Activated B cell treated with CpG ODN at 0.5 μM for 24 hours (primary cell): ENCODE measurements around the gene TSPEAR. TPM values are rescaled to one million over a fixed set of nuclear protein-coding genes. Genes with fewer than 3 reads are reported as not detected.

Experiments
- ATAC-seq: fragments of 200-7000 bp; cut with Tn5 transposase; one replicate; pipeline ENCODE4 v1.10.0; 2021; ENCODE audit warnings: low read depth, mild to moderate bottlenecking, moderate library complexity
- CTCF ChIA-PET: fragments of 350-600 bp; sonication (Branson Sonifier 250); formaldehyde crosslinking; loops from one replicate; lab custom pipeline; 2021; ENCODE audit warnings: antibody characterized with exemption; lab: Charles Lee
- POLR2A ChIA-PET: fragments of 350-600 bp; sonication (Branson Sonifier 250); formaldehyde crosslinking; loops from one replicate; lab custom pipeline; 2021; ENCODE audit warnings: antibody characterized with exemption; lab: Charles Lee
- DNase-seq: peaks from one replicate; pipeline ENCODE4 v3.0.0; 2022
- H3K27ac Mint-ChIP-seq: one replicate; pipeline ENCODE4 v1.8.0; 2020; ENCODE audit warnings: mixed read lengths
- H3K27me3 Mint-ChIP-seq: one replicate; pipeline ENCODE4 v1.8.0; 2021; ENCODE audit warnings: mixed read lengths
- H3K36me3 Mint-ChIP-seq: one replicate; pipeline ENCODE4 v1.8.0; 2021; ENCODE audit warnings: low read depth, mixed read lengths
- H3K4me1 Mint-ChIP-seq: one replicate; pipeline ENCODE4 v1.8.0; 2021; ENCODE audit warnings: mixed read lengths
- H3K4me3 Mint-ChIP-seq: one replicate; pipeline ENCODE4 v1.8.0; 2020; ENCODE audit warnings: mild to moderate bottlenecking, mixed read lengths
- H3K9me3 Mint-ChIP-seq: one replicate; pipeline ENCODE4 v1.8.0; 2020; ENCODE audit warnings: mixed read lengths
- CTCF ChIP-seq: fragments of 200-600 bp; IDR thresholded peaks from one replicate; pipeline ENCODE4 v1.8.0; 2022; ENCODE audit warnings: antibody characterized with exemption, mild to moderate bottlenecking
- intact Hi-C: fragments of 100-400 bp; cut with micrococcal nuclease; formaldehyde crosslinking; loops from one replicate; pipeline ENCODE4 v1.15.1; 2024
- total RNA-seq: library from RNA; stranded (reverse); gene quantifications from 2 replicates; pipeline ENCODE4 v1.2.3, GENCODE V29; 2022

Gene TSPEAR
- total RNA-seq, 1 donor from 2014 or later = not detected

DNA sequence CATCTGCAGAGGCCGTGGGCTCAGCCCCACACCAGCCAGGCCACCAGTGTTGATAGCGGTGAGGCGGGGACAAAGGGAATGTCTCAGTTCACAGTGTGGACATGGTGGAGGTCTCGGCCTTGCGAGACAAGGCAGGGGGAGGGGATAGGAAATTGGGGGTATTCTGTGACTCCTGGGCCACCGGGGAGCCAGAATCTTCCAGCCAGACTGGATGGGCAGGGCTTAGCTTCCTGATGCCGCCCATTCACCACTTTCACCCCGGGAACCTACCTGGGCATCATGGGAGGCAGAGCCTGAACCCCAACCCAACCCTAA lies 251.0 kb downstream of the TSPEAR start:
- no peaks in the 10 kb centered on the region for H3K9me3 Mint-ChIP-seq
- no peak overlapping the region for H3K4me3 Mint-ChIP-seq
- H3K4me1 Mint-ChIP-seq = peaks cover 2% of the 10 kb centered on the region
- ChIA-PET CTCF (no interaction called here), POLR2A (no interaction called here)
- H3K27me3 Mint-ChIP-seq = no peaks in the 10 kb centered on the region
- intact Hi-C loops = no loop called here
- no peak overlapping the region for H3K27ac Mint-ChIP-seq
- H3K36me3 Mint-ChIP-seq = no peaks in the 10 kb centered on the region
- DNase-seq (no peak), ATAC-seq (no peak)
- no peak for TF ChIP-seq CTCF

DNA sequence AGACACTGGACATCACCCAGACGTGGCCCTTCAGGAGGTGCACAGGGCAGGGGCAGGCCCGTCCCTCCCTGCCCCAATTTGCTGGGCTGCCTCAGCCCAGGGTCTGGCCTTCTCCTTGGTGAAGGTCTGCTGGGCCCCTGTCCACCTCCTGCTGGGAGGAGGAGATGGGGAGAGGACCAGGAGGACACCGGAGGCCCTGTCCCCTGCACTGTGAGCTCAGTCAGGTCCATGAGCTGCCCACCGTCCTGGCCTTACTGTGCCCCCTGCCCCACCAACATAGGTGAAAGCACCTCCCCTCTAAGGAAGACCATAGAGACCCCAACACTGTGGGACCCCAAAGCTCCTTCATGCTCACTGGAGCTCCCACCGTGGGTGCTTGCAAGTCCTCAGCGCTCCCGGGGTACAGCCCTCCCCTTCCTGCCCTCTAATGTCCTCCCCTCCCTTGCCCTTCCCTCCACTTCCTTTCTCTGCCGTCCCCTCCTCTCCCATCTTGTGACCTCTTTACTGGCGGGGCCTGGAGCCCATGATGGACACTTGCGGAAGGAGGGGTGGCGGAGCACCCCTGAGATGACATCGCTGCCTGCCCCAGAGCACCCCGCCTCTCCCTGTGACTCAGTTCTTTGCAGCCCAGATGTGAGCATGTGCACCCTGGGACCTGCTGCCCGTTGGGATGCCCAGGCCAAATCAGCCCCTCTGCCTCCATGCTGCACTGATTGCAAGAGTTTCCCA lies 251.5 kb downstream of the TSPEAR start:
- ATAC-seq = no peak
- no peaks in the 10 kb centered on the region for H3K36me3 Mint-ChIP-seq
- no peaks in the 10 kb centered on the region for H3K9me3 Mint-ChIP-seq
- H3K27me3 Mint-ChIP-seq = no peaks in the 10 kb centered on the region
- POLR2A ChIA-PET = no interaction called here
- DNase-seq = no peak
- TF ChIP-seq CTCF = no peak
- intact Hi-C loops = loop anchor here (10.0 kb wide), 1 partner anchor 155 kb away; the partner anchor contains the start of gene PFKL
- CTCF ChIA-PET = no interaction called here
- no peak overlapping the region for H3K4me3 Mint-ChIP-seq
- no peak overlapping the region for H3K27ac Mint-ChIP-seq
- H3K4me1 Mint-ChIP-seq = peaks cover 2% of the 10 kb centered on the region

GRCh38 chr21:44458971-44459711 lies 252.2 kb downstream of the TSPEAR start:
- no peak for DNase-seq
- peaks cover 2% of the 10 kb centered on the region for H3K4me1 Mint-ChIP-seq
- TF ChIP-seq CTCF = no peak
- no peaks in the 10 kb centered on the region for H3K27me3 Mint-ChIP-seq
- H3K4me3 Mint-ChIP-seq = no peak overlapping the region
- H3K27ac Mint-ChIP-seq = no peak overlapping the region
- ChIA-PET POLR2A (no interaction called here), CTCF (no interaction called here)
- H3K9me3 Mint-ChIP-seq = peaks cover 4% of the 10 kb centered on the region
- no peaks in the 10 kb centered on the region for H3K36me3 Mint-ChIP-seq
- intact Hi-C loops = loop anchor here (10.0 kb wide), 1 partner anchor 154 kb away; the partner anchor contains the start of gene PFKL
- no peak for ATAC-seq

GRCh38 chr21:44456915-44457736 lies 254.2 kb downstream of the TSPEAR start:
- H3K4me1 Mint-ChIP-seq = peaks cover 2% of the 10 kb centered on the region
- H3K36me3 Mint-ChIP-seq = no peaks in the 10 kb centered on the region
- H3K9me3 Mint-ChIP-seq = peaks cover 7% of the 10 kb centered on the region
- ATAC-seq (no peak), DNase-seq (no peak)
- no peak for TF ChIP-seq CTCF
- ChIA-PET POLR2A (interaction anchor here (0.6 kb wide), 2 partner anchors 590 to 740 kb away, joined by 3 to 9 read pairs; no protein-coding TSS in a partner anchor), CTCF (interaction anchor here (0.8 kb wide), 1 partner anchor 154 kb away, joined by 3 read pairs; no protein-coding TSS in a partner anchor)
- intact Hi-C loops = loop anchor here (10.0 kb wide), 1 partner anchor 152 kb away; the partner anchor contains the start of gene PFKL
- no peaks in the 10 kb centered on the region for H3K27me3 Mint-ChIP-seq
- H3K27ac Mint-ChIP-seq = no peak overlapping the region
- H3K4me3 Mint-ChIP-seq = peak overlapping the region; percentile 69
